SU-DHL-6 (cell line): ENCODE results near the gene ZBTB2.
A peak's percentile ranks its signal among the peaks of the same experiment; 100 is the strongest.

Source experiments
- H2AFZ ChIP-seq: fragments of 200-600 bp; sonication (generic); 2 replicates; pipeline ENCODE4 v1.6.1; 2014; ENCODE audit warnings: low read depth, mild to moderate bottlenecking, moderate library complexity, mixed read lengths, antibody characterized with exemption, low read length; ENCODE audit not compliant: severe bottlenecking
- H3F3A ChIP-seq: fragments of 200-600 bp; shearing (Covaris generic); 2 replicates; pipeline ENCODE4 v1.6.0; 2016; ENCODE audit warnings: antibody characterized with exemption, mild to moderate bottlenecking; ENCODE audit not compliant: insufficient read depth
- H3K27ac ChIP-seq: fragments of 200-600 bp; sonication (generic); 2 replicates; pipeline ENCODE4 v1.5.1; 2016; ENCODE audit warnings: low read depth, mild to moderate bottlenecking, low read length, moderate library complexity, mixed read lengths
- H3K27me3 ChIP-seq: fragments of 200-600 bp; sonication (generic), shearing (Covaris generic); 2 replicates; pipeline ENCODE4 v1.6.0; 2014; ENCODE audit warnings: mild to moderate bottlenecking, low read length
- H3K36me3 ChIP-seq: fragments of 200-600 bp; sonication (generic); 2 replicates; pipeline ENCODE4 v1.6.1; 2014; ENCODE audit warnings: mild to moderate bottlenecking, low read length, mixed read lengths
- H3K4me2 ChIP-seq: fragments of 300-600, 200-600 bp; shearing (Covaris generic), sonication (generic); 2 replicates; pipeline ENCODE4 v1.6.0; 2014; ENCODE audit warnings: low read length, low read depth, mild to moderate bottlenecking; ENCODE audit not compliant: poor library complexity, severe bottlenecking
- H3K4me3 ChIP-seq: fragments of 200-600 bp; sonication (generic); 2 replicates; pipeline ENCODE4 v1.5.1; 2014; ENCODE audit warnings: antibody characterized with exemption, low read length, mild to moderate bottlenecking, mixed read lengths; ENCODE audit not compliant: insufficient read depth, poor library complexity, severe bottlenecking
- H3K79me2 ChIP-seq: fragments of 200-600 bp; sonication (generic); 2 replicates; pipeline ENCODE4 v1.6.1; 2014; ENCODE audit warnings: mild to moderate bottlenecking, low read length, moderate library complexity; ENCODE audit not compliant: insufficient read depth
- H3K9ac ChIP-seq: fragments of 200-600 bp; sonication (generic); 2 replicates; pipeline ENCODE4 v1.7.0; 2014; ENCODE audit warnings: mild to moderate bottlenecking, low read length
- H3K9me2 ChIP-seq: fragments of 200-600 bp; sonication (generic); replicated peaks from 2 replicates; pipeline ENCODE4 v1.6.1; 2014; ENCODE audit warnings: low read length; ENCODE audit not compliant: insufficient read depth
- H3K9me3 ChIP-seq: fragments of 200-600 bp; sonication (generic); 2 replicates; pipeline ENCODE4 v1.6.1; 2014; ENCODE audit warnings: low read length, mixed read lengths; ENCODE audit not compliant: insufficient read depth
- H4K20me1 ChIP-seq: fragments of 200-600 bp; sonication (generic); 2 replicates; pipeline ENCODE4 v1.6.1; 2014; ENCODE audit warnings: low read depth, mild to moderate bottlenecking, antibody characterized with exemption, low read length, moderate library complexity, mixed read lengths
- EZH2phosphoT487 ChIP-seq: fragments of 200-600 bp; sonication (generic), shearing (Covaris generic); conservative IDR thresholded peaks from 2 replicates; pipeline ENCODE4 v1.6.1; 2018; ENCODE audit warnings: mild to moderate bottlenecking, antibody characterized with exemption, low read length, moderate library complexity, mixed read lengths
- TF ChIP-seq, protein P1 (sequence below): fragments of 200-600 bp; sonication (generic); IDR thresholded peaks from one replicate; pipeline ENCODE4 v1.5.1; 2017; ENCODE audit warnings: antibody characterized with exemption, mild to moderate bottlenecking, low read length, moderate library complexity; ENCODE audit not compliant: insufficient read depth, poor library complexity, severe bottlenecking

ZBTB2 gene

DNA sequence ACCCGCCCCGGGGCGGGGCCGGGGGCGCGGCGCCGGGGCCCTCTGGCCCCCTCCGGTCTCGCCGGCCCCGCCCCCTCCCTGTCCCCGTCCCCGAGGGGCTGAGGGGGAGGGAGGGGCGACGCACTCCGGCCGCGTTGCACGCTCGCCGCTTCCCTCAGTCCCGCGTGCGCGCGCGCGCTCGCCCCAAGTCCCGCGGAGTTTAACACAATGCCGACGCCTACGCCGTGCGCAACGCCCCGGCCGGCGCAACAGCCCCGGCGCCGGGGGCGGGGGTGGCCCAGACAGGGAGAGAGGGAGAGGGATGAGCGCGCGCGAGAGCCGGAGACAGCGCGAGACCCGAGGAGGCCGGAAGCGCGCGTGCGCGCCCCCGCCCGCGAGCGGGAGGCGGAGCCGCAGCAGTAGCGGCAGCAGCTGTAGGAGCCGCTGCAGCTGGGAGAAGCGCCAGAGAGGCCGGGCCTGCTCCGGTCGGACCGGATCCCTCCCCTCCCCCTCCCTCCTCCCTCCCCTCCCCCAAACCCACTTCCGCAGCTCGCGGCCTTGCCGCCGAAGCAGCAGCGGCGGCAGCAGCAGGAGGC lies 996 bp downstream of the ZBTB2 start:
- Histone ChIP-seq H3K9ac (peak overlapping the region; percentile 100), H3K9me3 (no peaks in the 10 kb centered on the region), H3K36me3 (peaks cover 16% of the 10 kb centered on the region; the same call in 1 of the 2 replicates), H3K27me3 (no peaks in the 10 kb centered on the region), H4K20me1 (peaks cover 14% of the 10 kb centered on the region; the same call in 1 of the 2 replicates), H3K4me2 (peak overlapping the region; percentile 55), H3K79me2 (peaks cover 84% of the 10 kb centered on the region), H3K27ac (peak overlapping the region; percentile 98), H2AFZ (no peak overlapping the region), H3K4me3 (peak overlapping the region; percentile 91), H3F3A (peaks cover 23% of the 10 kb centered on the region), H3K9me2 (no peaks in the 10 kb centered on the region)
- TF ChIP-seq EZH2phosphoT487: no peak
- TF ChIP-seq, protein P1, sequence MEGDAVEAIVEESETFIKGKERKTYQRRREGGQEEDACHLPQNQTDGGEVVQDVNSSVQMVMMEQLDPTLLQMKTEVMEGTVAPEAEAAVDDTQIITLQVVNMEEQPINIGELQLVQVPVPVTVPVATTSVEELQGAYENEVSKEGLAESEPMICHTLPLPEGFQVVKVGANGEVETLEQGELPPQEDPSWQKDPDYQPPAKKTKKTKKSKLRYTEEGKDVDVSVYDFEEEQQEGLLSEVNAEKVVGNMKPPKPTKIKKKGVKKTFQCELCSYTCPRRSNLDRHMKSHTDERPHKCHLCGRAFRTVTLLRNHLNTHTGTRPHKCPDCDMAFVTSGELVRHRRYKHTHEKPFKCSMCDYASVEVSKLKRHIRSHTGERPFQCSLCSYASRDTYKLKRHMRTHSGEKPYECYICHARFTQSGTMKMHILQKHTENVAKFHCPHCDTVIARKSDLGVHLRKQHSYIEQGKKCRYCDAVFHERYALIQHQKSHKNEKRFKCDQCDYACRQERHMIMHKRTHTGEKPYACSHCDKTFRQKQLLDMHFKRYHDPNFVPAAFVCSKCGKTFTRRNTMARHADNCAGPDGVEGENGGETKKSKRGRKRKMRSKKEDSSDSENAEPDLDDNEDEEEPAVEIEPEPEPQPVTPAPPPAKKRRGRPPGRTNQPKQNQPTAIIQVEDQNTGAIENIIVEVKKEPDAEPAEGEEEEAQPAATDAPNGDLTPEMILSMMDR: no peak

DNA sequence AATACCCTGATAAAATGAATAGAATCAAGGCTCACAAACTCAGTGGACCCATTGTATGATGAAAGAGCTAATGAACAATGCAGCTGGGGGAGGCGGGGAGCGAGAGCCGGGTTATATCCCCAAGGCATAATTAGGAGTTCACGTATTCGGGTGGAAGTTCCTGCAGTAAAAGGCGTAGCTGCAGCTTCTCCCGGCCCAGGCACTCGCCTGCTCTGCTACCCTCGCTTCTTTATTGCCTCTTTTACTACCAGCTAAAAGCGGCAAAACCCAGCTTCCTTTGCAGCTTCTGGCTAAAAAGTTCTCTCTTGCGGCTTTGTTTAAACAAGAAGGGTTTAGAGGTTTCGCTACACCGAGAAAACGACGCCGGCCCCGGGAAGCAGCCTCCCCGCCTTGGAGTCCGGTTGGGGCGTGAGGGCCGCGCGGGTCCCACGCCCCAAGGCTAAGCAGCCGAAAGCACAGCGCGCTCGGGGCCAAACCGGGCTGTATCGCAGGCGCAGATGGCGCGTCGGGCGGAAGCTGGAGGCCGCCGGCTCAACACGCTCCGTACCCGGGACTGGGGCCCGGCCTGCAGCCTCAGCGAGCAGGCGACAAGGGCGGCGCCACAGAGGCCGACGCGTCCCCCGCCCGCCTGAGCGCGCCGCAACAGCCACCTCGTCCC lies 1.6 kb downstream of the ZBTB2 start:
- peak overlapping the region; percentile 98 for H3K27ac ChIP-seq
- peak overlapping the region; percentile 15 for H2AFZ ChIP-seq
- peaks cover 23% of the 10 kb centered on the region for H3F3A ChIP-seq
- H4K20me1 ChIP-seq: peaks cover 10% of the 10 kb centered on the region; the same call in 1 of the 2 replicates
- TF ChIP-seq, protein P1: no peak
- no peak for TF ChIP-seq EZH2phosphoT487
- H3K9me2 ChIP-seq: no peaks in the 10 kb centered on the region
- peak overlapping the region; percentile 100 for H3K9ac ChIP-seq
- peaks cover 84% of the 10 kb centered on the region for H3K79me2 ChIP-seq
- H3K9me3 ChIP-seq: no peaks in the 10 kb centered on the region
- H3K4me2 ChIP-seq: peak overlapping the region; percentile 91
- H3K4me3 ChIP-seq: peak overlapping the region; percentile 67
- H3K36me3 ChIP-seq: peaks cover 21% of the 10 kb centered on the region; the same call in 1 of the 2 replicates
- H3K27me3 ChIP-seq: no peaks in the 10 kb centered on the region

DNA sequence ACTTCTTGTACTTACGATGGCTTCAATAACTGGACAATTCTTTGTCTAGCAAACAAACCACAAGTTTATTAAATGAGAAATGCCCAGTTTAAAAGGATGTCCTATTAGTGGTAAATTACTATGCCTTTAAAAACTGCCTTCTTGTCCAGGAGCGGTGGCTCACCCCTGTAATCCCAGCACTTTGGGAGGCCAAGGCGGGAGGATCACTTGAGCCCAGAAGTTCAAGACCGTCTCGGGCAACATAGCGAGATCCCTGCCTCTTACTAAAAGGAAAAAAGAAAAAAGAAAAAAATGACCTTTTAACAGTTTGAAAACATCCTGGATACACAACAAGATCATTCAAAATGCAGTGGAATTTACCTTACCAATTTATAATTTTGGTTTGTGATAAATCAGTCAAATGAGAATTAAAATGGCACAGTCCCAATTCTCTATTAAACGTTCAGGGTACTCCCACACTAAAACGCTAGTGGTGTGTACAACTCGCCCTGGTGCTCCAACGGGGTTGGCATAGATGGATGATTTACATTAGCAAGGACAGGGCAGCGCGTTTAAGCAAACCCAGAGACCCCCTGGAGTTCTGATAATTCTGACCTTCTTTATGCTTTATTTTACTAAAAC lies 2.3 kb downstream of the ZBTB2 start:
- H3K79me2 ChIP-seq: peaks cover 84% of the 10 kb centered on the region
- no peaks in the 10 kb centered on the region for H3K27me3 ChIP-seq
- peak overlapping the region; percentile 67 for H3K4me3 ChIP-seq

More for the DNA sequence above, 2.3 kb downstream of the ZBTB2 start:
- Histone ChIP-seq H3F3A (peaks cover 23% of the 10 kb centered on the region), H3K36me3 (peaks cover 21% of the 10 kb centered on the region; the same call in 1 of the 2 replicates), H3K9me3 (no peaks in the 10 kb centered on the region), H3K27ac (peak overlapping the region; percentile 98), H3K9me2 (no peaks in the 10 kb centered on the region), H3K4me2 (peak overlapping the region; percentile 91), H3K9ac (peak overlapping the region; percentile 100), H4K20me1 (peaks cover 9% of the 10 kb centered on the region; the same call in 1 of the 2 replicates), H2AFZ (no peak overlapping the region)
- TF ChIP-seq EZH2phosphoT487: no peak
- TF ChIP-seq, protein P1: no peak
